ENCODE results near the gene PPP1R12C.
"Not testable (repeated sequence)": the region's sequence is repeated elsewhere in the genome, so short reads cannot be mapped to it uniquely, and the experiment has no call there.

The PPP1R12C gene

DNA sequence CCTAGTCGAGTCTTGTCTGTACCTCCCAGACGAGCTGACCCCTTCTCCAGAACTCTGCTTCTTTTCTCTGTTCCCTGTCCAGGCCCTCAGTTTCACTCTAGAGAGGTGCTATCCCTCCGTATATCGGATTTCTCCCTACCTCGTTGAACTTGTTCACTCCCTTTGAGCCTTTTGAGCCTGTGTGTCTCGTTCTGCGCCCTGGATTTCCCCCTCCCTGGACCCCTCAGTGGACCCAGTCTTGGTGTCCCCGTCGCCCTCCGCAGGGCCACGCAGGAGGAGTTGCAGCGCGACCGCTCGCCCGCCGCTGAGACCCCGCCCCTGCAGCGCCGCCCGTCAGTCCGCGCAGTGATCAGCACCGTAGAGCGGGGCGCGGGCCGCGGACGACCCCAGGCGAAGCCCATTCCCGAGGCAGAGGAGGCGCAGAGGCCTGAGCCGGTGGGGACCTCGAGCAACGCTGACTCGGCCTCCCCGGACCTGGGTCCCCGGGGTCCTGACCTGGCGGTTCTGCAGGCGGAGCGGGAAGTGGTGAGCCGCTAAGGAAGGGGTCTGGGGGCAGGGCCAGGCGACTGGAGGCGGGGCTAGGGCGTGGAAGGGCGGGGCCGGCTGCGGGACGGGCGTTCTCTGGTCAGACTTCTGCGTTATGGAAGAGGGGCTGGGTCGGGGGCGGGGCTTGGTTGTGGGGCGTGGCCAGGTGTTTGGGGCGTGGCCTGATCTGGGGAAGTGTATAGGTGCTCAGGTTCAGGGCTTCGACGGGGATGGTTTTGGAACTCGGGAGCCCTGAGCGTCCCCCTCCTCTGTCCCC is 36.3 kb downstream of the PPP1R12C start:
- peak in 1 of 10 donors; percentile 82 for DNase-seq
- intact Hi-C loops (cut with DNase I): no loop called here

DNA sequence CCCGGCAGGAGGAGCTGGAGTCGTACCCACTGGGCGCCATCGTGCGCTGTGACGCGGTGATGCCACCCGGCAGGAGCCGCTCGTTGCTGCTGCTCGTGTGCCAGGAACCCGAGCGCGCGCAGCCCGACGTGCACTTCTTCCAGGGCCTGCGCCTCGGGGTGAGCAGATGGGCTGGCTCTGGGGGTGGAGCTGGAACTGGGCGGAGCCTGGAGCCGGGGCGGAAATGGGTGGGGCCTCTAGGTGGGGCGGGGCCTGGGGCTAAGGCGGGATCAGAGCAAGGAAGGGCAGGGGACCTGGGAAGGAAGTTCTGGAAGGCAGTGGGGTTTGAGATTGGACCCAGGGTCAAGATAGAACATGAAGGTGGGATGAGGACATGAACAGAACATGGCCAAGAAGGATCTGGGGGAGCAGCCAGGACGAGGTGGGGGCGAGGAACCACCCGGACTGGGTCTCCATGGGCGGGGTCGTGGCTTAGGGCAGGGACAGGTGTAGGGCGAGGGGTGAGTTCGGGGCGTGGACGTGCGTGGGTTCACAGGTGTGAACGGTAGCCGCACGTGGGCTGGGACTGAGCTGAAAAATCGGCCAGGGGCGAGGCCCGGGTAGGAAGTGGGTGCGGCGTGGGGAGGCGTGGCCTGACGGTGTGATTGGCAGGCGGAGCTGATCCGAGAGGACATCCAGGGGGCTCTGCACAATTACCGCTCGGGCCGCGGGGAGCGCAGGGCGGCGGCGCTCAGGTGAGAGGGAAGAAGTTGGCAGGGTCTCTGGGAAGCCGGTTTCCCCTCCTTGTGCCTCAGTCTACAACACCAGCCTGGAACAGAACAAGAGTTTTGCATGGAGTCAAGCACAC is 37.1 kb downstream of the PPP1R12C start:
- peak in 2 of 10 donors; percentile 82 to 88 for DNase-seq
- intact Hi-C loops (cut with DNase I): no loop called here

DNA sequence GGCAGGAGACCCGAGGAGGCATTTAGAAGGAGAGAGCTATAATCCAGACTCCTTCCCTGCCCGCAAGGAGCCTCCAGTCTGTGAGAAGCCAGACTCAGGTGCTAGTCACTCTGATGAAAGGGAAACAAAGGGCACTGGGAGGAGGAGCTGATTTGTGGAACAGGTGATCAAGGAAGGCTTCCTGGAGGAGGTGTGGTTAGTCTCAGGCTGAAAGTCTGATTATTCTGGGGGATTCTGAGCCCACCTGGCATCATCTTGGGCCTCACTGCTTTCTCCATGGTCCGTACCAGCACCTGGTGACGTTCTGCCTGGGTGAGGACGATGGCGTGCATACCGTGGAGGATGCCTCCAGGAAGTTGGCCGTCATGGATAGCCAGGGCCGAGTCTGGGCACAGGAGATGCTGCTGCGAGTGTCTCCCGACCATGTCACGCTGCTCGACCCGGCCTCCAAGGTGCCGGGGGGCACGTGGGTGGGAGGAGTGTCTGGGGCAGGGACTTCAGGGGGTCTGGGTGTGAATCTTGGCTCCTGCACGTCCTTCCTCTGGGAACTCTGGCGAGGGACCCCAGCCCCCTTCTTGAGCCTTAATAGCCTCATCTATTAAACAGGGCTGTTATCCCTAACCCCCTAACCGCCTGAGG is 37.9 kb downstream of the PPP1R12C start:
- intact Hi-C loops (cut with DNase I): no loop called here
- peak in 1 of 10 donors; percentile 69 for DNase-seq

DNA sequence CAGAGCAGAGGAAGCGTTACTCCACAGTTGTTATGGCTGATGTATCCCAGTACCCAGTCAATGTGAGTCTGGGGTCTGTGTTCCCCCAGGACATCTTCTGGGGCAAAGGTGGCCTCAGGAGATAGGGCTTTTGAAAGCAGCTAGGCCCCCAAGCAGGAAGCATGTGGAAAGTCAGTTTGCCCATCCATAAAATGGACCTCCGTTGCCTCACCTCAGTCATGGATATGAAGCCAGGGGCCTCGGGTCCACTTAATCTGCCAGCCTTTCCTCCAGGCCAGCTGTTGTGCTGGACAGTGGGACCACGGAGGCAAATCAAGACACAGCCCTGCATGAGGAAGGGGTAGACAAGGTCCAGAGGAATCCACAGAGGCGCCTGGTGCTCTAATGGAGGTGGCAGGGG is 38.4 kb downstream of the PPP1R12C start:
- intact Hi-C loops (cut with DNase I): no loop called here
- DNase-seq: peak in 1 of 10 donors; percentile 14

DNA sequence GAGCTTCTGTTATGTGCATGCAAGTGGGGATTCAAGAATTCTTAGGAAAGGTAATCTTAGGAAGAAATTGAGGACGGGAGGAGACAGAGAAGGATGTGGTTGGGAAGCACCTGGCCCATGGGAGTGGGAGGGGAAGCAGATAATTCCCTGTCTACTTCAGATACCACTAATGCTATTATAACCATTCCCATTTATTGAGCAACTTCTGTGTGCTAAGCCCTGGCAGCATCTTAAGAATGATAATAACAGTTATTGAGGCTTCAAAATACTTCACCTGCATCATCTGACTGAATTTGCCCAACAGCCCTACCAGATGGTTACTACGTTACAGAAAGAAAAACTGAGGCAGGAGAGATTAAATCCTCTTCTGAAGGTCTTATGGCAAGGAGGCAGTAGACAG is 40.3 kb downstream of the PPP1R12C start:
- peak in 2 of 10 donors; percentile 4 to 28 for DNase-seq
- intact Hi-C loops (cut with DNase I): no loop called here

DNA sequence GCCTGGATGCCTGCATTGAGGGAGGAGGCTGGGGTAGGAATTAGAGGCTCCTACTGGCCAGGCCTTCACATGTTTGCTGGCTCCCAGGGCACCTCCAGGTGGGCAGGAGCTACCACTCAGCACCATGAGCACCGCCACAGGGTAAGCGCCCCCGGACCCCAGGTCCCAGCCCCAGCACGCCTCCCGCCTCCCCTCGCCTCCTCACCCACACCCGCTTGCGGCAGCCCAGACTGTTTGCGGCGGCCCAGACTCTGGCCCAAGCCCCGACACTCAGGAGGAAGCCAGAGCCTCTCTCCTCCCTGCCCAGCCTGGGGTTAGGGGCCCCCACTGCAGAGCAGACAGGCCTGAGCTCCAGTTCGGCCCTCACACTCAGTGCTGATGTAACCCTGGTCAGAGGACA is 41.1 kb downstream of the PPP1R12C start:
- peak in 2 of 10 donors; percentile 38 to 77 for DNase-seq
- intact Hi-C loops (cut with DNase I): no loop called here

DNA sequence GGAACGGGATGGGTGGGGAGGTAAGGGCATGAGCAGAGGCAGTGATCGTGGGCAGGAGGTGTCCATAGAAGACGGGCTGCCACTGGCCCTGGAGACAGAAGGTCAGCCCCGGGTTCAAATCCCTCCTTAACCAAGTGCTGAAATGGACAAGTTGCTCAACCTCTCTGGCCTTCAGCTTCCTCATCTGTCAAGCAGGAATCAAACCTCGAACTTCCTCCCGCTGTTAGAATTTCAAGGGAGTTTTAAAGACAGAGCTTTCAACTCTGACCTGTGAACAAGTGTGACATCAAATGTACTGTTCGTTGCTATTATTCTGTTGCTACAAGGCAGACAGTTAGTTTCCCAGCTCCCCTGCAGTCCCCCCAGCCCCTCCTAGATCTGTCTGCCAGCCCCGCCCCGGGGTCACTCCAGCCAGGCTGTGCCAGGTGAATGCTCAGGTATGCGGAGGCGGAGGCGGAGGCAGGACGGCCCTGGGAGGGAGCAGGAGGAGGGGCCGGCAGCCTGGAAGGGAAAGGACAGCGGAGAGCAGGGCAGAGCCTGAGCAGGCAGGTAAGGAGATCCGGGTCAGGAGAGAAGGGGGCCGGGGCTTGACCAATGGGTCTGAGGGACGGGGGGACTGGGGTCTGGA is 42.0 kb downstream of the PPP1R12C start, which contains the start of gene EPS8L1:
Gene EPS8L1 (plus strand): TSS at position 499 of the 628 bp plus-strand sequence. CDS start 576 bp downstream, outside the sequence.
- peak in 2 of 10 donors; percentile 30 to 72 for DNase-seq
- intact Hi-C loops (cut with DNase I): no loop called here

DNA sequence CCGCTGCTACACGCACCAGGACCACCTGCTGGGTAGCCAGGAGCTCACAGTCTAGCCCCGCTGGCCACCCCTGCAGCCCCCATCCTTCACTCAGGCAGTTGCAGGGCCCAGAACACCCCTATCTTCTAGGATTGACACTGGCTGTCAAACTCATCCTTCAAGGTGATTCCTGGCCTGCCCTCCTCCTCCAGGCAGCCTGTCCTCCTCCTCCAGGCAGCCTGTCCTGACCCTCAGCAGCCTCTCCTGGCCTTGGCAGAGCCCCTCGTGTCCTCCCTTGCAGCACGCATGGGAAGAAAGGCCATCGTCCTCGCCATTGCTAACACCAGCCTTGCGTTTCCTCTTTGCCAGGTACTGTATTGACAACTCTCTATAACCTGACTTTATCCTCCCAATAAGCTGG is 45.5 kb downstream of the PPP1R12C start:
- intact Hi-C loops (cut with DNase I): no loop called here
- DNase-seq: peak in 1 of 10 donors; percentile 26

DNA sequence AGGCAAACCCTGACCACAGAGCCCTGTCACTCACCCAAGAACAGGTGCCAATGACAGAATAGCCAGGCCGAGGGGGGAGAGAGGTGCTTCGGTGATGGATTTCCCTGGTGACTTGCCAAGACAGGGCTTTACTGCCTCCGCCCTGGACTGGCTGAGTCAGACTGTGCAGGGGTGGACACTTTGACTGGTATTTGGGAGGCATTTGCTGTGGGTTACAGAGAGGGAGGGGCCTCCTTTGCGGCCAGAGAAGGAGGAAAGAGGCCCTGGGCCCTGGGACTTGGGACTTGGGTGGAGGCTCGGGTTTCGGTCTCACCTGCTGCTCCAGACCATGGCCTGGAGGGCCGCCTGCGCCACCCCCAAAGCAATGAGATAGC is 46.3 kb downstream of the PPP1R12C start:
- DNase-seq: peak in 1 of 10 donors; percentile 57
- intact Hi-C loops (cut with DNase I): no loop called here

DNA sequence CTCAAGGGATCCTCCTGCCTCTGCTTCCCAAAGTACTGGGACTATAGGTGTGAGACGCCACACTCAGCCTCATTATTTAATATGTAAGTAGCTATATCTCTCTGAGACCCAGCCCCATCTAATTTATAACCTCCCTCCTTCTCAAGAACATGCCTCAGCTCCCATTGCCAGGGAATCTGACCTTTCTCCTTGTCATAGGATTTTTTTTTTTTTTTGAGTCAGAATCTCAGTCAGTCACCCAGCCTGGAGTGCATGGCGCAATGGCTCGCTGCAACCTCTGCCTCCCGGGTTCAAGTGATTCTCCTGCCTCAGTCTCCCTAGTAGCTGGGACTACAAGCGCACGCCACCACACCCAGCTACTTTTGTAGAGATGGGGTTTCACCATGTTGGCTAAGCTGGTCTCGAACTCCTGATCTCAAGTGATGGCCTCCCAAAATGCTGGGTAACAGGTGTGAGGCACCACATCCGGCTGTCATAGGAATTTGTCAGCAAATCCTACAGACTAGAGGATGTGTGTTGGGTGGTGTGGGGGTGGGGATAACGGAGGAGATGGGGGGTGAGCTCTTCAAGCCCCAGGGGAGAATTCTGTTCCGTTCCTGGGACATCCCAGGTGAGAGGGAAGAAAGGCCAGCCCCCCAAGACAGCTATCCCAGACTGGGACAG is 46.8 kb downstream of the PPP1R12C start:
- intact Hi-C loops (cut with DNase I): no loop called here
- peak in 1 of 10 donors; percentile 17 for DNase-seq

DNA sequence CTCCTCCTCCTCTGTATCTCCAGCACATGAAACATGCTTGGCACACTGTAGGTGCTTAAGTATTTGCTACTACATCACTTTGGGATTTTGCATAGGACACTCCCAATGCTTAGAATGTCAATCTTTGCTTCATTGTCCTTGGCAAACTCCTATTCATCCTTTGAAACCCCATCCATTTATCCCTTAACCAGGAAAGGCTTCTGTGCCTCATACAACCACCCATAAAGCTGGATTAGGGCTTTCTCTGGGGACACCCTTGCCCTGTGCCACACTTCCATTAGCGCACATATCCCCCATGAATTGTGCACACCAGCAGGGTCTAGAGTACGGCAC is 47.6 kb downstream of the PPP1R12C start:
- no peak for DNase-seq
- intact Hi-C loops (cut with DNase I): no loop called here

DNA sequence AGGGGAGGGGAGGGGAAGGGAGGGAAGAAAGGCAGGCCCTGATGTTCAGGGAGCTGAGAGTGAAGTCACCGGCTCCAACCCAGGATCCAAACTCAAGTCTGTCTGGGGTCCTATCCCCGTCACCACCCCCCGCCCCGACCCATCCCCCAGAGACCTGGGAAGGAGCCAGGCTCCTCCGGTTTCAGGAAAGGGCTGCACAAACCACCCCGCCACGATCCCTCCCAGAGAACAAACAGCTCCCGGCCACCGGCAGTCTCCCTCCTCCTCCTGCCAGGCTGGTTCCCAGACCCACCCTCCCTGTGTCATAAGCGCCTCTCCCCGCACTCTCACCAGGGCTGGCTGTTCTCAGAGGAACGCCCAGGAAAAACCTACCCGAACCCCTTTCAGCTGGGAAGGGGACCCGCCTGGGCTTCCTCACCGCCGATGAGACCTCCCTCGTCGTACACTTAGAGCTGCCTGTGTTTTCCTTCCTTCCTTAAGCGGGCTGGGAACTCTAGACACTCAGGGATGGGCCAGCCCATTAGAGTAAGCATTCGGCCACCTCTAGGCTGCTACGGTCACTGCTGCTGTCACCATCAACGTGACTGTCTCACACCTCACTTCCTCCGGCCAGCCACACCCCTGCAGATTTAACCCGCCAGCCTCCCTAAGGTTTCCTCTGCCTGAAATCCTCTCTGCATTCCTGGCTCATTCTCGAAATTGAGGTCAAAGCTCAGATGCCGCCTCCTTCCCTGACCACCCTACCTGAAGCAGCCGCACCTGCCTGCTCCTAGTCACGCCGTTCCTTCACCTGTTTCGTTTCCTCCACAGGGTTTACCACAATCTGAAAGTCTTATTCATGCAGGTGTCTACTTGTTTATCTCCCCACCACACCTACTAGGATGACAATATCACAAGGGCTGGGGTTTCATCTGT is 48.2 kb downstream of the PPP1R12C start:
- peak in 1 of 10 donors; percentile 74 for DNase-seq
- intact Hi-C loops (cut with DNase I): no loop called here

DNA sequence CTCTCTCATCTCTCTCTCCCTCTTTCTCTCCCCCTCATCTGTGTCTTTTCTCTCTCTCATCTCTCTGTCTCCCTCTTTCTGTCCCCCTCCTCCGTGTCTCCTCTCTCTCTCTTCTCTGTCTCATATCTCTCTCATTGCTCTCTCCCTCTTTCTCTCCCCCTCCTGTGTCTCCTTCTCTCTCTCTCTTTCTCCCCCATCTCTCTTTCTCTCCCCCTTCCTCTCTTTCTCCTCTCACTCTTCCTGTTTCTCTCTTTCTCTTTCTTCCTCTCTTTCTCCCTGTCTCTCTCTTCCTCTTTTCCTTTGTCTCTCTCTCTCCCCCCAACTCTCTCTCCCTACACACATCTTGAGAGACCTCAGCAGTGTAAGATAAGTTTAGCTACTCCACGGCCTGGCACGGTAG is 49.6 kb downstream of the PPP1R12C start:
- DNase-seq: no peak
- intact Hi-C loops (cut with DNase I): no loop called here

DNA sequence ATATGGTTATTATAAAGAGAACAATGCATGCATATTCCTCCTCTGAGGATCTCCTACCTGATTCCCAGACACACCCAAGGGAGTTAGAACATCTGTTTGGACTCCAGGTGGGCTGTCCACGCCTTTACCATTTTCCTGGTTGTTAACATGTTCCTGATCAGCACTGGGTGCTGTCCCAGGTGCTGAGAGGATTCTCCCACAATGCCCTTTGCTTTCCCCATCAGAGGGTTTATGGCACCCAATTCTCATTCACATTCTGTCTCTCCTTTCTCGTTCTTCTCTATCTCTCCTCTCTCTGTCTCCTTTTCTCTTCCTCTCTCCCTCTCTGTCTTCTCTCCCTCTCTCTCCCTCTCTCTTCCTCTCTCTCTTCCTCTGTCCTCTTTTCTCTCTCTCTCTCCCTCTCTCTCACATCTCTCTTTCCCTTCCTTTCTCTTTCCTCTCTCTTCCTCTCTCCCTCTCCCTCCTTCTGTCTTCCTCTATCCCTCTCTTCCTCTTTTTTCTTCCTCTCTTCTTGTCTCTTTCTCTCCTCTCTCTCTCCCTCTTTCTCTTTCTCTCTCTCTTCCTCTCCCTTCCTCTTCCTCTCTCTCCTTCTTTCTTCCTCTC is 51.2 kb downstream of the PPP1R12C start:
- DNase-seq: peak in 2 of 10 donors; percentile 7 to 12
- intact Hi-C loops (cut with DNase I): no loop called here

DNA sequence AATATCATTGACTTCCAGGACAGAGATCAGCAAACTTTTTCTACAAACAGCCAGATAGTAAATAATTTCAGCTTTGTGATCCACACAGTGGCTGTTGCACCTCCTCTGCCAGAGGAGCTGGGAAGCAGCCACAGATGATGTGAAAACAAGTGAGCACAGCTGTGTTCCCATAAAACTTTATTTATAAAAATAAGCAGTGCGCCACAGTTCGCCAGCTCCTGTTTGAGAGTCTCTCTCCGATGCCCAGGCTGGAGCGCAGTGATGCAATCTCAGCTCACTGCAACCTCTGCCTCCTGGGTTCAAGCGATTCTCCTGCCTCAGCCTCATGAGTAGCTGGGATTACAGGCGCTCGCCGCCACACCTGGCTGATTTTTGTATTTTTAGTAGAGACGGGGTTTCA is 51.9 kb downstream of the PPP1R12C start:
- intact Hi-C loops (cut with DNase I); DNase-seq: not testable (repeated sequence)

DNA sequence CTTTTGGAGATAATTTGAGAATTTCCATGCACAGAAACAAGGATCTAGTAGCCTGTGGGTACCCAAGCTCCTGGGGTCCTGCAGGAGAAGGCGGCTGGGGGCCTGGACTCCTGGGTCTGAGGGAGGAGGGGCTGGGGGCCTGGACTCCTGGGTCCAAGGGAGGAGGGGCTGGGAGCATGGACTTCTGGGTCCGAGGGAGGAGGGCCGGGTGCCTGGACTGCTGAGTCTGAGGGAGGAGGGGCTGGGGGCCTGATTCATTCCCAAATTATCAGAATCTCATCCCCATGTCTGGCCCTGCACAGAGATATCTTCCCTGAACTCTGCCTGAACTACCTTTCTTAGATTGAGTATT is 54.0 kb downstream of the PPP1R12C start:
- intact Hi-C loops (cut with DNase I): no loop called here
- peak in 1 of 10 donors; percentile 65 for DNase-seq

DNA sequence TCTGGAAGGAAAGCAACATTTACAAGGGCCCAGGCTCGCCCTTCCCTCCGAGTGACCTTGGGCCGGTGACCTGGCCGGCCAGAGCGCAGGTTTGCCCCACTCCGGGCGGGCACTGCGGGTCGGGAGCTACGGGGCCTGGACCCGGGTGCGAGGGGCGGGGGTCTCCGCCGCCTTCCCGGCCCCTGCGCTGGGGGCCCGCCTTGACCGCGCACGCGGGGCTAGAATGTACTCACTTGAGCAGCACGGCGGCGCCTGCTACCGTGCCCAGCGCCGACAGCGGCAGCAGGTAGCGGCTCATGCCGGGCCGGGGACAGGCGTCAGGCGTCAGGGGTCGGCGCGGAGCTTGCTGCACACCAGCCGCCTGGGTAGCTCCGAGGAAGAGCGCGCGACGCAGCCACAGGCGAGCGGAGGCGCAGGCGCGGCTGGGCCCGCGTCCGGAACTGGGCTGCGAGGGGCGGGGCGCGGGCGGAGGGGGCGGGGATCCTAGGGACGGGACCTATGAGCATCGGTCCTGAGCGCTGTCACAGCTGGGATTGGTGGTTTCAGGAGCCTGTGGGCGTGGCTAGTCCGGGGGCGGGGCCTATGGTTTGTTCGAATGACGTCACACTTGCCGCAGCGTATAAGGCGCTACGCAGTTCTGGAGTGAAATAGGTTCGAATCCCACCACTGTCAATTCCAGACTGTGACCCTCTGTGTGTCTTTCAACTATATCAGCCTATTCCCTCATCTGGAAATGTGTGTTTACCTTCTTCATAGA is 54.5 kb downstream of the PPP1R12C start, which contains the start of gene RDH13:
Gene RDH13 (minus strand): TSS at position 414 of the 757 bp plus-strand sequence. CDS start 116 bp downstream, at position 298.
- DNase-seq: peak; percentile 84 to 99 (median 92)
- intact Hi-C loops (cut with DNase I): no loop called here

DNA sequence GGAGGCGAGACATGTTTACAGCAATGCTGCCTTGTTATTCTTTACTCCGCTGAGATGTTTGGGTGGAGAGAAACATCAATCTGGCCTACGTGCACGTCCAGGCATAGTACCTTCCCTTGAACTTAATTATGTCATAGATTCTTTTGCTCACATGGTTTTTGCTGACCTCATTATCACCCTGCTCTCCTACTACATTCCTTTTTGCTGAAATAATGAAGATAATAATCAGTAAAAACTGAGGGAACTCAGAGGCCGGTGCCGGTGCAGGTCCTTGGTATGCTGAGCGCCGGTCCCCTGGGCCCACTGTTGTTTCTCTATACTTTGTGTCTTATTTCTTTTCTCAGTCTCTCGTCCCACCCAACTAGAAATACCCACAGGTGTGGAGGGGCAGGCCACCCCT is 57.1 kb downstream of the PPP1R12C start:
- DNase-seq: peak in 1 of 10 donors; percentile 2
- intact Hi-C loops (cut with DNase I): not testable (repeated sequence)

Data from posterior cingulate gyrus (tissue), 11 donors.